ENCODE measurements around the gene CPN1. TPM values are rescaled to one million over a fixed set of nuclear protein-coding genes. Genes with fewer than 3 reads are reported as not detected.

CPN1 gene
- total and polyA plus RNA-seq, 2 of the 8 experiments (the other 6 are each of a cell fraction or from before 2014, with no cell fraction given): 0.15 to 0.20 TPM

DNA sequence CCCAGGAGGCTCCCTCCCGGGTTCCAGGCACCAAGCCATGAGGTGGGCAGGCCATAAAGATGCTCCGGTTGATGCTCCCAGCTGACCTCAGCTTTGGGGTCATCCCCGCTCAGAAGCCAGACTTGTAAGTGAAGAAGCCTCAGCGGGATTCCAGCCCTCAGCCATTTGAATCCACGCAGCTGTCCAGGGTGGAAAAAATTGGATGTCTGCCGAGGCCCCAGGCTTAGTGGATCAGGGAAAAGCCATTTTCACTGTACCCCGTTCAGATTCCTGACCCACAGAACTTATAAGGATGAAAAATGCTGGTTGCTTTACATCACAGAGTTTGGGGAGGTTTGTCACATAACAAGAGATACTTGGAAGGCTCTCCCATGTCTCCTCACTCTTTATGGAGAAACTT, 49.2 kb upstream of the CPN1 start:
- Histone ChIP-seq H3K79me1 (ENCODE audit: low read depth, low read length) (no peaks in the 10 kb centered on the region), H2BK120ac (replicated peaks; ENCODE audit: low read depth, low read length) (no peak overlapping the region), H3K27me3 (replicated peaks in 1 of 4; ENCODE audit: control insufficient read depth in 3 of 4, extremely low read depth in 1 of 4, insufficient read depth in 3 of 4, low read length in 3 of 4) (no peaks in the 10 kb centered on the region), H3K4me1 (replicated peaks in 1 of 4; ENCODE audit: control insufficient read depth in 3 of 4, insufficient read depth in 4 of 4, low read length in 3 of 4) (no peaks in the 10 kb centered on the region), H3K56ac (replicated peaks; ENCODE audit: insufficient read length, low read depth, low read length) (no peak overlapping the region), H2BK15ac (ENCODE audit: low read length) (no peak overlapping the region), H2BK12ac (ENCODE audit: low read depth, low read length) (no peak overlapping the region), H4K8ac (ENCODE audit: extremely low read depth, insufficient read depth, low read length) (no peak overlapping the region), H3K27ac (ENCODE audit: low read depth, low read length) (no peak overlapping the region), H3K9ac (replicated peaks in 1 of 4; ENCODE audit: extremely low read depth in 1 of 4, low read depth in 3 of 4, low read length in 3 of 4) (no peak overlapping the region), H3K23ac (ENCODE audit: insufficient read length) (no peak overlapping the region), H2AFZ (ENCODE audit: low read length) (no peak overlapping the region), H3K36me3 (ENCODE audit: control insufficient read depth in 2 of 4, insufficient read depth in 4 of 4, low read length in 3 of 4) (no peaks in the 10 kb centered on the region; a peak in 1 of 8 replicates), H2BK20ac (ENCODE audit: low read length) (no peak overlapping the region), H3K23me2 (ENCODE audit: low read depth, low read length) (no peaks in the 10 kb centered on the region), H4K5ac (ENCODE audit: insufficient read length, low read depth, low read length) (no peak overlapping the region), H3K4ac (replicated peaks; ENCODE audit: insufficient read length, low read depth, low read length) (no peak overlapping the region), H3K9me3 (ENCODE audit: insufficient read depth in 2 of 2, low read depth in 1 of 2, low read length in 1 of 2) (peaks cover 8 to 12% of the 10 kb centered on the region in 2 experiments), H4K91ac (replicated peaks; ENCODE audit: insufficient read length, low read length) (no peak overlapping the region), H2AK5ac (ENCODE audit: low read depth, low read length) (no peak overlapping the region), H3K4me3 (ENCODE audit: extremely low read depth in 1 of 4, insufficient read depth in 2 of 4, low read depth in 3 of 4, low read length in 4 of 4) (no peak overlapping the region), H3K4me2 (ENCODE audit: insufficient read depth in 1 of 2, low read depth in 2 of 2, low read length in 2 of 2) (no peak overlapping the region), H3K18ac (ENCODE audit: extremely low read depth, low read length) (no peak overlapping the region), H4K20me1 (replicated peaks in 1 of 2; ENCODE audit: control insufficient read depth in 1 of 2, insufficient read depth in 2 of 2, low read length in 2 of 2) (no peaks in the 10 kb centered on the region), H2BK5ac (ENCODE audit: low read depth, low read length) (no peak overlapping the region), H3K14ac (ENCODE audit: insufficient read length) (no peak overlapping the region), H3K79me2 (ENCODE audit: control insufficient read depth in 1 of 2, insufficient read depth in 2 of 2, low read length in 2 of 2) (no peaks in the 10 kb centered on the region)
- POLR2A ChIA-PET (ENCODE audit: partially characterized antibody): no interaction called here
- DNase-seq (ENCODE audit: low read depth in 1 of 2, low spot score in 2 of 2): no peak
- WGBS, 2 experiments (ENCODE audit: extremely low coverage in 1 of 2, insufficient coverage in 1 of 2, insufficient read length in 1 of 2, insufficient replicate concordance in 2 of 2, low coverage in 1 of 2, low lambda C conversion rate in 2 of 2, missing lambda C conversion rate in 1 of 2): 94% methylated on average over 7 of the region's 7 CpGs; no CpG with 5 or more reads in 1 of the 2 experiments
- no peak for FAIRE-seq
- CTCF ChIA-PET (ENCODE audit: partially characterized antibody): interaction anchor here (1.0 to 1.2 kb wide), 2 partner anchors 10 to 285 kb away, joined by 3 to 4 read pairs; no protein-coding TSS in a partner anchor
- TF ChIP-seq BACH1 (IDR thresholded peaks at IDR 0.05; ENCODE audit: low read length): no peak
- TF ChIP-seq MAFK (IDR thresholded peaks at IDR 0.05; ENCODE audit: low read depth, low read length): no peak
- no peak for TF ChIP-seq EGR1 (IDR thresholded peaks at IDR 0.05; ENCODE audit: borderline replicate concordance, low read depth, low read length)
- no peak for TF ChIP-seq POLR2AphosphoS5 (IDR thresholded peaks at IDR 0.05; ENCODE audit: low read depth, low read length)
- TF ChIP-seq, protein P1, sequence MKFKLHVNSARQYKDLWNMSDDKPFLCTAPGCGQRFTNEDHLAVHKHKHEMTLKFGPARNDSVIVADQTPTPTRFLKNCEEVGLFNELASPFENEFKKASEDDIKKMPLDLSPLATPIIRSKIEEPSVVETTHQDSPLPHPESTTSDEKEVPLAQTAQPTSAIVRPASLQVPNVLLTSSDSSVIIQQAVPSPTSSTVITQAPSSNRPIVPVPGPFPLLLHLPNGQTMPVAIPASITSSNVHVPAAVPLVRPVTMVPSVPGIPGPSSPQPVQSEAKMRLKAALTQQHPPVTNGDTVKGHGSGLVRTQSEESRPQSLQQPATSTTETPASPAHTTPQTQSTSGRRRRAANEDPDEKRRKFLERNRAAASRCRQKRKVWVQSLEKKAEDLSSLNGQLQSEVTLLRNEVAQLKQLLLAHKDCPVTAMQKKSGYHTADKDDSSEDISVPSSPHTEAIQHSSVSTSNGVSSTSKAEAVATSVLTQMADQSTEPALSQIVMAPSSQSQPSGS (IDR thresholded peaks at IDR 0.05; ENCODE audit: low read length): no peak
- TF ChIP-seq CBX5 (IDR thresholded peaks at IDR 0.05; ENCODE audit: low read depth, low read length): no peak
- TF ChIP-seq SIRT6 (IDR thresholded peaks at IDR 0.05; ENCODE audit: low read length): no peak
- TF ChIP-seq SP1 (IDR thresholded peaks at IDR 0.05; ENCODE audit: low read depth, low read length): no peak
- TF ChIP-seq E2F6 (IDR thresholded peaks at IDR 0.05): no peak
- no peak for TF ChIP-seq HDAC2 (IDR thresholded peaks at IDR 0.05; ENCODE audit: borderline replicate concordance in 1 of 2, low read depth in 2 of 2, low read length in 2 of 2)
- no peak for TF ChIP-seq TEAD4 (IDR thresholded peaks at IDR 0.05; ENCODE audit: low read depth, low read length)
- no peak for TF ChIP-seq EZH2 (IDR thresholded peaks at IDR 0.05; ENCODE audit: low read depth, low read length, severe bottlenecking)
- TF ChIP-seq CBX8 (IDR thresholded peaks at IDR 0.05; ENCODE audit: borderline replicate concordance, low read depth, low read length): no peak
